ENCODE results near the gene TMSB15C. TPM values are rescaled to one million over a fixed set of nuclear protein-coding genes. Genes with fewer than 3 reads are reported as not detected.

Gene TMSB15C
- total and polyA plus RNA-seq, 2 donors (not counting 3 experiments of a cell fraction or from before 2014, with no cell fraction given) = 3.1 to 7.0 TPM

DNA sequence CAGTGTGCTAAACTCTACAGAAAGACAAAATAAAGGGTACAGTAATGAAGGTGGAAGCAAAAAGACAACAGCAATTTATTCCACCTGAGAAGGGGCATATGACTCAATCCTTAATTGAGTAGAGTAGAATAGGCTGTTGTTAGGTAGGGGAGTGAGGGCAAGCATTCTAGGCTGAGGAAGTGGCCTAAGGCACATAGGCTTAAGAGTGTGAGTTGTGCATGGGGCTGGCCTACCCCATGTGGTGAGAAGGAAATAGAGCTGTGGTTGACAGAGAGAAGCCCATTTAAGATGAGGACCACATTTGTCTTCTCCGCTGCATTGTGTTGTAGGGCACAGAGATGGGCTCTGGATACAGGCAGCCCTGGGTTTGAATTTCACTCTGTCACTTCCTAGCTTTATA is 32.9 kb upstream of the TMSB15C start:
- CTCF ChIA-PET = no interaction called here
- Histone ChIP-seq H3K27ac (ENCODE audit: insufficient read depth, low read depth, low read length) (no peak overlapping the region), H3K9me1 (replicated peaks; ENCODE audit: control insufficient read depth, extremely low read depth, insufficient read depth, low read length) (no peaks in the 10 kb centered on the region), H2AFZ (ENCODE audit: low read depth, low read length) (no peak overlapping the region), H3K9ac (replicated peaks; ENCODE audit: extremely low read depth, insufficient read depth, low read length) (no peak overlapping the region), H3K36me3 (ENCODE audit: control insufficient read depth in 2 of 2, extremely low read depth in 1 of 2, insufficient read depth in 2 of 2, low read length in 2 of 2) (no peaks in the 10 kb centered on the region), H3K4me3 (replicated peaks in 1 of 3; ENCODE audit: insufficient read depth in 1 of 3, low read depth in 1 of 3, low read length in 3 of 3) (no peak overlapping the region), H3K4me1 (ENCODE audit: control insufficient read depth, extremely low read depth, insufficient read depth, low read length) (peaks cover 12% of the 10 kb centered on the region), H3K27me3 (ENCODE audit: control insufficient read depth in 2 of 2, insufficient read depth in 2 of 2, low read length in 2 of 2) (no peaks in the 10 kb centered on the region), H3K4me2 (ENCODE audit: insufficient read depth, low read length) (no peak overlapping the region), H4K20me1 (replicated peaks; ENCODE audit: control insufficient read depth, extremely low read depth, insufficient read depth, low read length) (no peaks in the 10 kb centered on the region), H3K79me2 (ENCODE audit: control insufficient read depth, insufficient read depth, low read length) (no peaks in the 10 kb centered on the region), H3K9me3 (replicated peaks; ENCODE audit: control insufficient read depth, insufficient read depth, low read length) (no peaks in the 10 kb centered on the region)
- intact Hi-C loops (cut with micrococcal nuclease) = no loop called here
- dilution Hi-C loops (cut with MboI; ENCODE audit: extremely low pct_ligation_motif_present, low sequenced_read_pairs) = no loop called here
- no peak for TF ChIP-seq GATA2 (IDR thresholded peaks at IDR 0.05; ENCODE audit: insufficient read depth, insufficient read length, low read depth, low read length)
- no peak for TF ChIP-seq CTCF (IDR thresholded peaks at IDR 0.05; ENCODE audit: extremely low read depth in 1 of 2, insufficient read depth in 1 of 2, low read depth in 1 of 2, low read length in 2 of 2)
- no peak for TF ChIP-seq POLR2AphosphoS5 (IDR thresholded peaks at IDR 0.05; ENCODE audit: insufficient read depth, low read depth, low read length)
- no peak for TF ChIP-seq JUN (IDR thresholded peaks at IDR 0.05; ENCODE audit: borderline replicate concordance, insufficient read depth, insufficient read length, low read depth)
- no peak for TF ChIP-seq POLR2A (IDR thresholded peaks at IDR 0.05; ENCODE audit: low read depth, low read length)
- TF ChIP-seq EZH2 (IDR thresholded peaks at IDR 0.05; ENCODE audit: borderline replicate concordance, low read depth, low read length, severe bottlenecking) = no peak
- TF ChIP-seq MYC (IDR thresholded peaks at IDR 0.05; ENCODE audit: low read depth, low read length) = no peak
- TF ChIP-seq MAX (IDR thresholded peaks at IDR 0.05; ENCODE audit: insufficient read depth, insufficient read length) = no peak
- no peak for TF ChIP-seq FOS (IDR thresholded peaks at IDR 0.05; ENCODE audit: borderline replicate concordance, insufficient read depth, low read length)
- DNase-seq (ENCODE audit: low read depth, low spot score) = no peak
- BruUV-seq (replicated peaks) = no TSS peak
- FAIRE-seq = no peak
- POLR2A ChIA-PET = no interaction called here

Measured in endothelial cell of umbilical vein (primary cell).